Heart left ventricle (tissue), 16 donors: ENCODE data around the gene GOLGB1. TPM values are rescaled to one million over a fixed set of nuclear protein-coding genes. Genes with fewer than 3 reads are reported as not detected.
A peak's percentile ranks its signal among the peaks of the same experiment; 100 is the strongest.

Source experiments
- ATAC-seq, 4 donors: fragments of 200-7000 bp; cut with Tn5 transposase; one replicate each; pipeline ENCODE4 v1.9.1; 2020 to 2022; ENCODE audit warnings: moderate library complexity in 4 of 4, mild to moderate bottlenecking in 3 of 4, moderate number of reproducible peaks in 1 of 4
- DNase-seq, 5 donors: peaks; one replicate each; pipeline ENCODE4 v3.0.0-alpha.2; 2020
- H3K27ac ChIP-seq, 12 donors: fragments of 200-600 bp; sonication (generic) in 4 of 12; one replicate each; pipeline versions ENCODE4 v1.5.0 to v1.8.0; 2016 to 2022; ENCODE audit warnings: mild to moderate bottlenecking in 2 of 12
- H3K27me3 ChIP-seq, 9 donors: fragments of 200-600 bp; sonication (generic) in 2 of 9; one replicate each; pipeline versions ENCODE4 v1.5.1 to v1.8.0; 2016 to 2022; ENCODE audit warnings: mild to moderate bottlenecking in 3 of 9
- H3K36me3 ChIP-seq, 9 donors: fragments of 200-600 bp; sonication (generic) in 2 of 9; one replicate each; pipeline versions ENCODE4 v1.5.0 to v1.8.0; 2018 to 2022; ENCODE audit warnings: mild to moderate bottlenecking in 2 of 9
- H3K4me1 ChIP-seq, 12 donors: fragments of 200-600 bp; sonication (generic) in 4 of 12; one replicate each; pipeline versions ENCODE4 v1.5.0 to v1.8.0; 2016 to 2022; ENCODE audit warnings: mild to moderate bottlenecking in 3 of 12
- H3K4me3 ChIP-seq, 12 donors: fragments of 200-600 bp; sonication (generic) in 4 of 12; one replicate each; pipeline versions ENCODE4 v1.5.0 to v1.8.0; 2017 to 2022; ENCODE audit warnings: mild to moderate bottlenecking in 9 of 12, moderate library complexity in 4 of 12
- H3K9me3 ChIP-seq, 12 donors: fragments of 200-600 bp; sonication (generic) in 4 of 12; one replicate each; pipeline versions ENCODE4 v1.5.0 to v1.8.0; 2016 to 2022; ENCODE audit warnings: mild to moderate bottlenecking in 1 of 12
- POLR2A ChIP-seq, 2 donors: fragments of 450-650 bp; IDR thresholded peaks; one replicate each; pipeline ENCODE4 v1.6.1; 2017; ENCODE audit warnings: antibody characterized with exemption in 2 of 2, mild to moderate bottlenecking in 2 of 2, moderate library complexity in 2 of 2
- WGBS, 4 donors: extraction: QIAGEN DNeasy Blood & Tissue Kit in 2 of 4; methylation state at CpG; one replicate each; pipeline versions ENCODE4 v1.1.5 to v1.1.7; 2013 to 2018; 5-methylcytosine and 5-hydroxymethylcytosine counted together
- intact Hi-C, 10 donors: fragments of 100-400 bp; cut with DNase I; formaldehyde crosslinking; loops; one replicate each; pipeline versions ENCODE4 v1.11.1 to v1.14.2; 2022
- polyA plus RNA-seq, 2 donors: library from polyadenylated mRNA; stranded (reverse); fragments of 200-250 nt; gene quantifications; one replicate each; pipeline ENCODE4 v1.2.3, GENCODE V29; 2013
- total RNA-seq, 9 donors: library from RNA; depleted of rRNA in 2 of 9; stranded (reverse); fragments of >200 nt in 2 of 9; fragmentation: NEBNext Ultra II Directional in 3 of 9; extraction: Animal tissue kit (Norgen Biotek cat#: 25700) in 3 of 9; gene quantifications; one replicate each; pipeline versions ENCODE4 v1.1.0 to v1.2.4, GENCODE V29; 2016 to 2023
- TF ChIP-seq, protein P1 (sequence below), 12 donors: fragments of 200-600 bp; sonication (generic) in 4 of 12; IDR thresholded peaks; one replicate each; pipeline versions ENCODE4 v1.5.0 to v1.8.0; 2018 to 2022; ENCODE audit warnings: antibody characterized with exemption in 12 of 12, mild to moderate bottlenecking in 5 of 12
- donor health status: ischemic (EF 13 %, LVEDD 7.1; RV severe dilation, severe dysfunction).
- donor health status: healthy with polysubstance abuse.
- donor health status: DM: no; HTN: yes; CAD: no.
- donor health status: DM: no; HTN: no; CAD: no.
- donor health status: ischemic (EF 25% LVEDD 6.9; RV normal size, moderate dysfunction).
- donor health status: ischemic (EF 25% LVEDD 5.7; RV mildly dilated, moderate dysfunction).
- donor health status: healthy.
- donor health status: DM: yes; HTN: yes; CAD: no.
- donor health status: ischemic (EF 35%, LVEDD 5.7; RV mildly dilated, moderate dysfunction).
- donor health status: nonischemic (EF 11% LVEDD 7.7; RV severe dilation, severe dysfunction).
- donor health status: DM: yes; HTN: yes; CAD: no.
- donor health status: PGD.
- donor health status: ischemic (EF 29% LVEDD 5.4; RV normal size, mild dysfunction).
- donor health status: nonischemic (EF 23%, LVEDD 6.1; RV moderate dilation, normal function).

The GOLGB1 gene
- total and polyA plus RNA-seq, 11 donors: 14.4 to 90.9 (median 44.1) TPM

DNA sequence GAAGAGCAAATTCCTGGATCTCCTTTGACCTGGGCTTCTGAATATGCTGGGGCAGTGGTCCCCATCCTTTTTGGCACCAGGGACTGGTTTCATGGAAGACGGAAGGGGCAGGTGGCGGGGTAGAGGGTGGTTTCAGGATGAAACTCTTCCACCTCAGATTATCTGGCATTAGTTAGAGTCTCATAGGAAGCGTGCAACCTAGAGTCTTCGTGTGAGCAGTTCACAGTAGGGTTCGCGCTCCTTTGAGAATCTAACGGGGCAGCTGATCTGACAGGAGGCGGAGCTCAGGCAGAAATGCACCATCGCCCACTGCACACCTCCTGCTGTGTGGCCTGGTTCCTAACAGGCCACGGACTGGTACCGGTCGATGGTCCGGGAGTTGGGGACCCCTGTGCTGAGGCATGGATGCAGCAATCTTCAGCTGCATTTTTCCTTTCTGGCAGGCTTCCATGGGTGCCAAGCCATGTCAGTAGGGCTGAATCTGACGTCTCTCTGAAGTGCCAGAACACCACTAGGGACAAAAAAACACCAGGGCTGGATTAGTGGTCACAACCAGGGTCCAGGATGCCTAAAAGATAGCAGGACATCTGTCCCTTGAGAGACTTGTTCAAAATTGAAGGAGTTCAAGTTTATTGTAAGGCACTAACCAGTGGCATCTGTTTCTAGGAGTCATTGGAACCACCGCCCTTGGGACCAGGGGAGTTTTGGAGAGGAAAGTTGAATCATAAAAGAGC, 8.4 kb upstream of the GOLGB1 start:
- 76 to 83% (median 78%) methylated on average over 12 to 15 of the region's 15 CpGs for WGBS, 4 donors
- Histone ChIP-seq H3K27ac (peak overlapping the region in 2 of 12 donors; percentile 13 to 28), H3K36me3 (no peaks in the 10 kb centered on the region), H3K9me3 (no peaks in the 10 kb centered on the region), H3K4me1 (peaks cover 0 to 25% (median 0%) of the 10 kb centered on the region in 12 donors), H3K27me3 (no peaks in the 10 kb centered on the region), H3K4me3 (no peak overlapping the region)
- intact Hi-C loops: no loop called here
- TF ChIP-seq POLR2A (IDR thresholded peaks at IDR 0.05): no peak
- TF ChIP-seq, protein P1, sequence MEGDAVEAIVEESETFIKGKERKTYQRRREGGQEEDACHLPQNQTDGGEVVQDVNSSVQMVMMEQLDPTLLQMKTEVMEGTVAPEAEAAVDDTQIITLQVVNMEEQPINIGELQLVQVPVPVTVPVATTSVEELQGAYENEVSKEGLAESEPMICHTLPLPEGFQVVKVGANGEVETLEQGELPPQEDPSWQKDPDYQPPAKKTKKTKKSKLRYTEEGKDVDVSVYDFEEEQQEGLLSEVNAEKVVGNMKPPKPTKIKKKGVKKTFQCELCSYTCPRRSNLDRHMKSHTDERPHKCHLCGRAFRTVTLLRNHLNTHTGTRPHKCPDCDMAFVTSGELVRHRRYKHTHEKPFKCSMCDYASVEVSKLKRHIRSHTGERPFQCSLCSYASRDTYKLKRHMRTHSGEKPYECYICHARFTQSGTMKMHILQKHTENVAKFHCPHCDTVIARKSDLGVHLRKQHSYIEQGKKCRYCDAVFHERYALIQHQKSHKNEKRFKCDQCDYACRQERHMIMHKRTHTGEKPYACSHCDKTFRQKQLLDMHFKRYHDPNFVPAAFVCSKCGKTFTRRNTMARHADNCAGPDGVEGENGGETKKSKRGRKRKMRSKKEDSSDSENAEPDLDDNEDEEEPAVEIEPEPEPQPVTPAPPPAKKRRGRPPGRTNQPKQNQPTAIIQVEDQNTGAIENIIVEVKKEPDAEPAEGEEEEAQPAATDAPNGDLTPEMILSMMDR (IDR thresholded peaks at IDR 0.05): no peak
- no peak for ATAC-seq
- no peak for DNase-seq

DNA sequence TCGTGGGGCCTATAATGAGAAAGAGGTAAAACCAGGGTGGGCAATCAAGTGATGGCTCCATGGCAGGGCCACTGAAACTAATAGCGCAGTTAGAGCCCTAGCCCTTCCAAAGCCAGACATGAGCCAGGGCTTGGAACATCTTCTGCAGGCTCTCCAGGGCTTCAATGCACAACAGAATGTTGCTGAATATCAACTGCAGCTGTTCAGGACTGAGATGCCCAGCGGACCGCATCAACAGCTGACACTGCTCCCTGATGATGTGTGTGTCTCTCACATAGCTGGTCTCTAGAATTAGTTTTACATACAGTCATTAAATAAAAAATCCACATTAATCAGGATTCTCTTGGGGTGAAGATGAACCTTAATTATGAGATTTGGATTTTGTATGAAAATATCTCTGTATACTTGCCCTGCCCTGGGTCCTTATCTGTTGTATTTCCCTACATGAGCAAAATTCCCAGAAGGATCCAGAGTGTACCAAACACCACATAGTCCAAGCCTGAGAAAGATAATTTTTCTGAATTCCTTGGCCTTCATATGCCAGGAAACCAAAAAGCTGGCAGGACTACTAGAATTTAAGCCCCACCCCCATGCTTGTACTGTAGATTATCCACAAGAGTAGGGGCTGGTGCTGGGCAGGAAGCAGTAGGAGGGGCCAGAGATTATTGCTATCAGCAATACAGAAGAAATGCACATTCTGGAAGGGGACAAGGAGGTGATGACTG, 7.7 kb upstream of the GOLGB1 start:
- ATAC-seq (peak; percentile 42 to 68 (median 56)), DNase-seq (peak in 1 of 5 donors; percentile 27)
- Histone ChIP-seq H3K27me3 (no peaks in the 10 kb centered on the region), H3K4me3 (no peak overlapping the region), H3K27ac (peak overlapping the region in 1 of 12 donors; percentile 13), H3K9me3 (no peaks in the 10 kb centered on the region), H3K36me3 (no peaks in the 10 kb centered on the region), H3K4me1 (peaks cover 0 to 25% (median 0%) of the 10 kb centered on the region in 12 donors)
- WGBS, 4 donors: 58 to 74% (median 70%) methylated on average over 4 of the region's 4 CpGs
- no peak for TF ChIP-seq POLR2A (IDR thresholded peaks at IDR 0.05)
- TF ChIP-seq, protein P1 (IDR thresholded peaks at IDR 0.05): no peak
- intact Hi-C loops: no loop called here

DNA sequence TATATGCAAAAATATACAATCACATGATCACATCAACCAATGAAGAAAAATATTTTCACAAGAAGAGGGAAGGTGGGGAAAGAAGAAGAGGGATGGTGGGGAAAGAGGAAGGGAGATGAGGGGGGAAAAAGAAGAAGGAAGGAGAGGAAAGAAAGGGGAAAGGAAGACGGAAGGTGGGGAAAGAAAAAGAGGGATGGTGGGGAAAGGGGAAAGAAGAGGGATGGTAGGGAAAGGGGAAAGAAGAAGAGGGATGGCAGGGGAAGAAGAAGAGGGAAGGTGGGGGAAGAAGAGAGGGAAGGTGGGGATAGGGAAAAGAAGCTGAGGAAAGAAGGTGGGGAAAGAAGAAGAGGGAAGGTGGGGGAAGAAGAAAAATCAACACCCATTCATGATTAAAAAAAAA, 3.2 kb upstream of the GOLGB1 start:
- 30 to 46% (median 36%) methylated on average over 1 of the region's 1 CpG for WGBS, 4 donors
- no peaks in the 10 kb centered on the region for H3K27me3 ChIP-seq
- H3K27ac ChIP-seq: no peak overlapping the region
- DNase-seq (no peak), ATAC-seq (no peak)
- intact Hi-C loops: loop anchor here in 1 of 10 donors (5.0 kb wide), 1 partner anchor 205 kb away; the partner anchor contains the start of gene POLQ
- H3K9me3 ChIP-seq: no peaks in the 10 kb centered on the region
- H3K36me3 ChIP-seq: no peaks in the 10 kb centered on the region
- H3K4me1 ChIP-seq: peaks cover 0 to 29% (median 17%) of the 10 kb centered on the region in 12 donors
- H3K4me3 ChIP-seq: no peak overlapping the region
- TF ChIP-seq, protein P1 (IDR thresholded peaks at IDR 0.05): no peak
- no peak for TF ChIP-seq POLR2A (IDR thresholded peaks at IDR 0.05)

DNA sequence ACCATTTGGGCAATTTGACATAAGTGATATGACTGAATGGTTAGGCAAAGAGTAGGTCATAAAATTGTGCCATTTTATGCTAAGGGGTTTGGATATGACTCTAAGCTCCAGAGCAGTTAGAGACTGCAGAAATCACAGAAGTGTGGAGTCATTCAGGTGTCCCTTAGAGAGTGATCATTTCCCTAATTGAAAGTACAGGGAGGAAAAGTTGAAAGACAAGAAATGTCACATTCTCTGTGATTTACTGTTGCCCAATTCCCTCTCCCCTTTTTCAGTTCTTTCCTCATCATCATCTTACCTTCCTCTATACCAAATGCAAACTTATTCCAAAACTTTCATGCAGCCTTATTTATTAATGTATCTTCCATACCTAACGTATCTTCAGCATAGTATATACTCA, 2.7 kb upstream of the GOLGB1 start:
- 78 to 91% (median 82%) methylated on average over 1 of the region's 1 CpG for WGBS, 4 donors
- intact Hi-C loops: loop anchor here in 1 of 10 donors (5.0 kb wide), 1 partner anchor 205 kb away; the partner anchor contains the start of gene POLQ
- Histone ChIP-seq H3K27ac (no peak overlapping the region), H3K4me3 (no peak overlapping the region), H3K9me3 (no peaks in the 10 kb centered on the region), H3K27me3 (no peaks in the 10 kb centered on the region), H3K4me1 (peaks cover 0 to 30% (median 22%) of the 10 kb centered on the region in 12 donors), H3K36me3 (no peaks in the 10 kb centered on the region)
- TF ChIP-seq POLR2A (IDR thresholded peaks at IDR 0.05): no peak
- TF ChIP-seq, protein P1 (IDR thresholded peaks at IDR 0.05): no peak
- DNase-seq (no peak), ATAC-seq (no peak)
